Activated CD8-positive, alpha-beta T cell treated with anti-CD3 and anti-CD28 coated beads for 36 hours (primary cell): ENCODE data around the gene BICRA. TPM values are rescaled to one million over a fixed set of nuclear protein-coding genes. Genes with fewer than 3 reads are reported as not detected.

Source experiments
- ATAC-seq: fragments of 200-7000 bp; cut with Tn5 transposase; one replicate; pipeline ENCODE4 v1.10.0; 2021; ENCODE audit warnings: mild to moderate bottlenecking, moderate library complexity
- CTCF ChIA-PET: fragments of 350-600 bp; sonication (Branson Sonifier 250); formaldehyde crosslinking; loops from one replicate; lab custom pipeline; 2021; ENCODE audit warnings: antibody characterized with exemption; lab: Charles Lee
- POLR2A ChIA-PET: fragments of 350-600 bp; sonication (Branson Sonifier 250); formaldehyde crosslinking; loops from one replicate; lab custom pipeline; 2021; ENCODE audit warnings: antibody characterized with exemption; lab: Charles Lee
- DNase-seq: peaks from one replicate; pipeline ENCODE4 v3.0.0-alpha.2; 2020
- H3K27ac Mint-ChIP-seq: one replicate; pipeline ENCODE4 v1.8.0; 2021; ENCODE audit warnings: mild to moderate bottlenecking, mixed read lengths
- H3K27me3 Mint-ChIP-seq: one replicate; pipeline ENCODE4 v1.8.0; 2021; ENCODE audit warnings: mixed read lengths
- H3K36me3 Mint-ChIP-seq: one replicate; pipeline ENCODE4 v1.8.0; 2021; ENCODE audit warnings: low read depth, mixed read lengths
- H3K4me1 Mint-ChIP-seq: one replicate; pipeline ENCODE4 v1.8.0; 2021; ENCODE audit warnings: low read depth, mixed read lengths
- H3K4me3 Mint-ChIP-seq: one replicate; pipeline ENCODE4 v1.8.0; 2021; ENCODE audit warnings: mild to moderate bottlenecking, moderate library complexity, mixed read lengths
- H3K9me3 Mint-ChIP-seq: one replicate; pipeline ENCODE4 v1.8.0; 2021; ENCODE audit warnings: mixed read lengths
- CTCF ChIP-seq: fragments of 200-600 bp; IDR thresholded peaks from one replicate; pipeline ENCODE4 v1.8.0; 2022; ENCODE audit warnings: antibody characterized with exemption, mild to moderate bottlenecking
- intact Hi-C: fragments of 100-400 bp; cut with micrococcal nuclease; formaldehyde crosslinking; loops from one replicate; pipeline ENCODE4 v1.10.0; 2022
- total RNA-seq, 2 experiments: library from RNA; stranded (reverse); gene quantifications; one replicate each; pipeline ENCODE4 v1.2.3, GENCODE V29; 2021

BICRA gene
- total RNA-seq, 2 experiments from 2014 or later: 8.7 to 8.8 TPM

- intact Hi-C loops: no loop called here
- CTCF ChIA-PET: no interaction called here
- Mint-ChIP-seq H3K4me1 (no peaks in the 10 kb centered on the region), H3K4me3 (no peak overlapping the region), H3K9me3 (no peaks in the 10 kb centered on the region), H3K36me3 (peaks cover 3% of the 10 kb centered on the region), H3K27me3 (no peaks in the 10 kb centered on the region), H3K27ac (peak overlapping the region; percentile 3)
- ATAC-seq (no peak), DNase-seq (no peak)
- TF ChIP-seq CTCF: no peak
- POLR2A ChIA-PET: interaction anchor here (0.7 kb wide), 1 partner anchor 9 kb away, joined by 5 read pairs; no protein-coding TSS in a partner anchor
These were observed 74.0 kb downstream of the BICRA start for GRCh38 chr19:47682939-47683338.

- no peaks in the 10 kb centered on the region for H3K9me3 Mint-ChIP-seq
- CTCF ChIA-PET: interaction anchor here (0.6 to 1.5 kb wide), 3 partner anchors 20 to 34 kb away, joined by 3 to 7 read pairs (median 4); no protein-coding TSS in a partner anchor
These were observed 77.9 kb downstream of the BICRA start for GRCh38 chr19:47686679-47687450.

GRCh38 chr19:47687906-47688305 lies 79.0 kb downstream of the BICRA start:
- TF ChIP-seq CTCF: no peak
- ChIA-PET POLR2A (no interaction called here), CTCF (interaction anchor here (1.1 to 1.5 kb wide), 2 partner anchors 19 to 25 kb away, joined by 4 to 7 read pairs; partner anchors contain the start of gene EHD2)
- H3K4me1 Mint-ChIP-seq: no peaks in the 10 kb centered on the region
- ATAC-seq (no peak), DNase-seq (no peak)
- H3K4me3 Mint-ChIP-seq: no peak overlapping the region
- intact Hi-C loops: no loop called here
- H3K27me3 Mint-ChIP-seq: no peaks in the 10 kb centered on the region
- peaks cover 7% of the 10 kb centered on the region for H3K36me3 Mint-ChIP-seq
- no peaks in the 10 kb centered on the region for H3K9me3 Mint-ChIP-seq
- H3K27ac Mint-ChIP-seq: no peak overlapping the region

More at GRCh38 chr19:47686679-47687450, 77.9 kb downstream of the BICRA start:
- H3K4me1 Mint-ChIP-seq: no peaks in the 10 kb centered on the region
- H3K4me3 Mint-ChIP-seq: no peak overlapping the region
- TF ChIP-seq CTCF: no peak
- intact Hi-C loops: no loop called here
- POLR2A ChIA-PET: no interaction called here
- ATAC-seq: no peak
- no peak overlapping the region for H3K27ac Mint-ChIP-seq
- DNase-seq: no peak
- peaks cover 7% of the 10 kb centered on the region for H3K36me3 Mint-ChIP-seq
- no peaks in the 10 kb centered on the region for H3K27me3 Mint-ChIP-seq

GRCh38 chr19:47691090-47691489 lies 82.2 kb downstream of the BICRA start:
- H3K27me3 Mint-ChIP-seq: no peaks in the 10 kb centered on the region
- H3K4me1 Mint-ChIP-seq: no peaks in the 10 kb centered on the region
- no peaks in the 10 kb centered on the region for H3K9me3 Mint-ChIP-seq
- ATAC-seq (no peak), DNase-seq (no peak)
- POLR2A ChIA-PET: interaction anchor here (0.9 kb wide), 1 partner anchor 256 kb away, joined by 5 read pairs; no protein-coding TSS in a partner anchor
- CTCF ChIA-PET: interaction anchor here (0.8 to 2.8 kb wide), 4 partner anchors 9 to 300 kb away, joined by 3 to 17 read pairs (median 4); no protein-coding TSS in a partner anchor
- TF ChIP-seq CTCF: no peak
- no peak overlapping the region for H3K4me3 Mint-ChIP-seq
- peaks cover 7% of the 10 kb centered on the region for H3K36me3 Mint-ChIP-seq
- H3K27ac Mint-ChIP-seq: peak overlapping the region; percentile 27
- intact Hi-C loops: no loop called here

GRCh38 chr19:47691782-47692181 lies 82.8 kb downstream of the BICRA start:
- Mint-ChIP-seq H3K27ac (no peak overlapping the region), H3K4me1 (no peaks in the 10 kb centered on the region), H3K36me3 (peaks cover 7% of the 10 kb centered on the region), H3K4me3 (no peak overlapping the region), H3K27me3 (no peaks in the 10 kb centered on the region), H3K9me3 (no peaks in the 10 kb centered on the region)
- ChIA-PET POLR2A (no interaction called here), CTCF (no interaction called here)
- DNase-seq (no peak), ATAC-seq (no peak)
- intact Hi-C loops: no loop called here
- TF ChIP-seq CTCF: no peak
